MCF 10A (cell line): ENCODE data around the gene FGF18. TPM values are rescaled to one million over a fixed set of nuclear protein-coding genes. Genes with fewer than 3 reads are reported as not detected.
A peak's percentile ranks its signal among the peaks of the same experiment; 100 is the strongest.

Experiments
- BruUV-seq: library from RNA; stranded (reverse); fragments of 400-500 nt; replicated peaks from 2 replicates; lab custom pipeline; 2021; lab: Mats Ljungman, UMichigan
- CTCF ChIA-PET: fragments of 300-600 bp; sonication (Branson Sonifier 250); formaldehyde crosslinking; extraction: SDS; loops from one replicate; lab custom pipeline; 2021; ENCODE audit warnings: antibody characterized with exemption, inconsistent platforms; lab: Yijun Ruan, JAX
- POLR2A ChIA-PET: fragments of 300-600, 350-650 bp; sonication (Branson Sonifier 250); formaldehyde crosslinking; extraction: SDS; loops from one replicate; lab custom pipeline; 2020; ENCODE audit warnings: antibody characterized with exemption, inconsistent platforms; lab: Yijun Ruan, JAX
- DNase-seq: peaks from one replicate; pipeline ENCODE4 v3.0.0-alpha.2; 2018; ENCODE audit not compliant: unreplicated experiment
- H3K27ac Mint-ChIP-seq: one replicate; pipeline ENCODE4 v1.8.0; 2022; ENCODE audit warnings: mild to moderate bottlenecking, low read depth, mixed read lengths; ENCODE audit not compliant: unreplicated experiment
- H3K27me3 Mint-ChIP-seq: one replicate; pipeline ENCODE4 v1.8.0; 2022; ENCODE audit warnings: mixed read lengths; ENCODE audit not compliant: insufficient read depth, unreplicated experiment
- H3K36me3 Mint-ChIP-seq: one replicate; pipeline ENCODE4 v1.8.0; 2022; ENCODE audit warnings: mild to moderate bottlenecking, moderate library complexity, mixed read lengths; ENCODE audit not compliant: insufficient read depth, unreplicated experiment
- H3K4me1 Mint-ChIP-seq: one replicate; pipeline ENCODE4 v1.8.0; 2022; ENCODE audit warnings: mixed read lengths; ENCODE audit not compliant: insufficient read depth, unreplicated experiment
- H3K4me3 Mint-ChIP-seq: one replicate; pipeline ENCODE4 v1.8.0; 2022; ENCODE audit warnings: mild to moderate bottlenecking, moderate library complexity, mixed read lengths; ENCODE audit not compliant: unreplicated experiment
- H3K9me3 Mint-ChIP-seq: one replicate; pipeline ENCODE4 v1.8.0; 2022; ENCODE audit warnings: mixed read lengths; ENCODE audit not compliant: unreplicated experiment
- CTCF ChIP-seq: fragments of 200-600 bp; IDR thresholded peaks from one replicate; pipeline ENCODE4 v1.8.0; 2022; ENCODE audit warnings: antibody characterized with exemption, mild to moderate bottlenecking; ENCODE audit not compliant: unreplicated experiment
- intact Hi-C: fragments of 100-400 bp; cut with micrococcal nuclease; formaldehyde crosslinking; loops from 2 replicates; pipeline ENCODE4 v1.14.1; 2022
- total RNA-seq: library from RNA; stranded (reverse); gene quantifications from 2 replicates; pipeline ENCODE4 v1.2.3, GENCODE V29; 2022

FGF18 gene
- total RNA-seq, 1 experiment from 2014 or later = not detected

GRCh38 chr5:171441246-171441791 lies 21.9 kb downstream of the FGF18 start:
- Mint-ChIP-seq H3K36me3 (peaks cover 6% of the 10 kb centered on the region), H3K27ac (no peak overlapping the region), H3K4me1 (no peaks in the 10 kb centered on the region), H3K9me3 (no peaks in the 10 kb centered on the region), H3K4me3 (no peak overlapping the region), H3K27me3 (no peaks in the 10 kb centered on the region)
- CTCF ChIA-PET = interaction anchor here (0.9 to 1.9 kb wide), 2 partner anchors 22 to 42 kb away, joined by 4 to 7 read pairs; partner anchors contain the start of gene FGF18
- BruUV-seq = no TSS peak
- no peak for DNase-seq
- POLR2A ChIA-PET = interaction anchor here (0.5 to 0.6 kb wide), 2 partner anchors 340 to 1436 kb away, joined by 3 to 4 read pairs; no protein-coding TSS in a partner anchor
- no peak for TF ChIP-seq CTCF
- intact Hi-C loops = no loop called here

GRCh38 chr5:171442287-171443042 lies 23.0 kb downstream of the FGF18 start:
- Mint-ChIP-seq H3K36me3 (peaks cover 6% of the 10 kb centered on the region), H3K9me3 (no peaks in the 10 kb centered on the region), H3K4me3 (no peak overlapping the region), H3K27me3 (no peaks in the 10 kb centered on the region), H3K27ac (no peak overlapping the region), H3K4me1 (no peaks in the 10 kb centered on the region)
- ChIA-PET CTCF (interaction anchor here (0.6 to 1.9 kb wide), 5 partner anchors 12 to 430 kb away, joined by 3 to 7 read pairs (median 4); partner anchors contain the start of gene FGF18), POLR2A (no interaction called here)
- intact Hi-C loops = no loop called here
- BruUV-seq = no TSS peak
- TF ChIP-seq CTCF = no peak
- no peak for DNase-seq

- no TSS peak for BruUV-seq
- TF ChIP-seq CTCF = no peak
- CTCF ChIA-PET = interaction anchor here (0.6 to 0.7 kb wide), 3 partner anchors 370 to 854 kb away, joined by 3 to 4 read pairs (median 3); no protein-coding TSS in a partner anchor
- Mint-ChIP-seq H3K4me1 (no peaks in the 10 kb centered on the region), H3K27me3 (no peaks in the 10 kb centered on the region), H3K27ac (no peak overlapping the region), H3K36me3 (peaks cover 6% of the 10 kb centered on the region), H3K9me3 (no peaks in the 10 kb centered on the region), H3K4me3 (no peak overlapping the region)
- DNase-seq = peak; percentile 26
- intact Hi-C loops = no loop called here
- POLR2A ChIA-PET = no interaction called here
Observed at GRCh38 chr5:171444582-171444981, 25.1 kb downstream of the FGF18 start.
